Measurements from ENCODE around the gene KRTAP10-6. TPM values are rescaled to one million over a fixed set of nuclear protein-coding genes. Genes with fewer than 3 reads are reported as not detected.
"Not testable (repeated sequence)": the region's sequence is repeated elsewhere in the genome, so short reads cannot be mapped to it uniquely, and the experiment has no call there.

The KRTAP10-6 gene
- total RNA-seq, 2 donors from 2014 or later, result not detected

DNA sequence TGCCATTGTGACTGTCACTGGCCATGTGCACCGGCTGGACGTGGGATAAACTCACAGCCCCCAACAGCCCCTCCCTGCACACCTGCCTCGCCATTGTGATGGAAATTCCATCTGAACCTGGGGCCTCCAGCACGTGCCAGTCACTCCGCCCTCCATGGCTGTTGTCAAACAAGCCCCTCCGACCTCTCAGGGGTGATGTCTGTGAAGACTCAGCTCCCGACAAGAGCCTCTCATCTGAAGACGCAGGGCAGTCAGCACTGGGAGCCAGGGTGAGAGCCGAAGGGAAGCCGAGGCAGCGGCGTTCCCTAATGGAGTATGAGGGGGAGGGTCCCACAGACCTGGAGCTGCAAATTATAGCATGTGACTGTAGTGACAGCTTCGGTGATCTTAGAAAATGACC is 39.6 kb downstream of the KRTAP10-6 start:
- DNase-seq (no peak), ATAC-seq (no peak)
- intact Hi-C loops (cut with DNase I), result no loop called here
- H3K4me1 ChIP-seq, result no peaks in the 10 kb centered on the region
- no peaks in the 10 kb centered on the region for H3K9me3 ChIP-seq
- H3K27ac ChIP-seq, result no peak overlapping the region
- H3K36me3 ChIP-seq (replicated peaks in 1 of 2; ENCODE audit: insufficient read depth in 1 of 2, low read depth in 2 of 2), result no peaks in the 10 kb centered on the region
- peaks cover 0 to 2% of the 10 kb centered on the region in 2 donors for H3K27me3 ChIP-seq
- TF ChIP-seq, protein P1, sequence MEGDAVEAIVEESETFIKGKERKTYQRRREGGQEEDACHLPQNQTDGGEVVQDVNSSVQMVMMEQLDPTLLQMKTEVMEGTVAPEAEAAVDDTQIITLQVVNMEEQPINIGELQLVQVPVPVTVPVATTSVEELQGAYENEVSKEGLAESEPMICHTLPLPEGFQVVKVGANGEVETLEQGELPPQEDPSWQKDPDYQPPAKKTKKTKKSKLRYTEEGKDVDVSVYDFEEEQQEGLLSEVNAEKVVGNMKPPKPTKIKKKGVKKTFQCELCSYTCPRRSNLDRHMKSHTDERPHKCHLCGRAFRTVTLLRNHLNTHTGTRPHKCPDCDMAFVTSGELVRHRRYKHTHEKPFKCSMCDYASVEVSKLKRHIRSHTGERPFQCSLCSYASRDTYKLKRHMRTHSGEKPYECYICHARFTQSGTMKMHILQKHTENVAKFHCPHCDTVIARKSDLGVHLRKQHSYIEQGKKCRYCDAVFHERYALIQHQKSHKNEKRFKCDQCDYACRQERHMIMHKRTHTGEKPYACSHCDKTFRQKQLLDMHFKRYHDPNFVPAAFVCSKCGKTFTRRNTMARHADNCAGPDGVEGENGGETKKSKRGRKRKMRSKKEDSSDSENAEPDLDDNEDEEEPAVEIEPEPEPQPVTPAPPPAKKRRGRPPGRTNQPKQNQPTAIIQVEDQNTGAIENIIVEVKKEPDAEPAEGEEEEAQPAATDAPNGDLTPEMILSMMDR (IDR thresholded peaks at IDR 0.05), result no peak
- TF ChIP-seq POLR2A (IDR thresholded peaks at IDR 0.05), result no peak
- WGBS, 2 donors, result 62 to 65% methylated on average over 6 to 13 of the region's 13 CpGs
- no peak overlapping the region for H3K4me3 ChIP-seq

DNA sequence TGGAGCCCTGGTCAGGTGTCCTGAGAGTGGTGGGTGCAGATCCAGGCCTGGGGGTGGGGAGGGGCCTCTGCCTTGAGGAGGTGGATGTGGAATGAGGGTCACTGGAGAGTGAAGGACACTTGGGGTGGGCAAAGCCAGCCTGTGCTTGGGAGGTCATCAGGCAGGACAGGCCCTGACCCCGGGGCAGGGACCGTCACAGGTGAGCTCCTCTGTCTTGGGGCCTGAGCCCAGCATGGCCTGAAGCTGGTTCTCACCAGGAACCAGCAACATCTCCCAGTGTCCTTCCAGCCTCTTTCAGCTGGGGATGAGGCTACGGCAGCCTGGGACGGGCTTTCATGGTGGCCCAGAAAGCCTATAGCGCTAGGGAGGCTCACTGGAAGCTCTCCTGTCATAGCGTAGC is 40.2 kb downstream of the KRTAP10-6 start:
- no peak for ATAC-seq
- H3K36me3 ChIP-seq (replicated peaks in 1 of 2; ENCODE audit: insufficient read depth in 1 of 2, low read depth in 2 of 2), result no peaks in the 10 kb centered on the region
- H3K4me1 ChIP-seq, result no peaks in the 10 kb centered on the region
- WGBS, 2 donors, result 83% methylated on average over 6 of the region's 6 CpGs; no CpG with 5 or more reads in 1 of the 2 donors
- no peak overlapping the region for H3K4me3 ChIP-seq
- TF ChIP-seq, protein P1 (IDR thresholded peaks at IDR 0.05), result no peak
- TF ChIP-seq POLR2A (IDR thresholded peaks at IDR 0.05), result no peak
- intact Hi-C loops (cut with DNase I), result no loop called here
- no peak overlapping the region for H3K27ac ChIP-seq
- DNase-seq, result no peak
- H3K9me3 ChIP-seq, result no peaks in the 10 kb centered on the region
- peaks cover 0 to 3% of the 10 kb centered on the region in 2 donors for H3K27me3 ChIP-seq

DNA sequence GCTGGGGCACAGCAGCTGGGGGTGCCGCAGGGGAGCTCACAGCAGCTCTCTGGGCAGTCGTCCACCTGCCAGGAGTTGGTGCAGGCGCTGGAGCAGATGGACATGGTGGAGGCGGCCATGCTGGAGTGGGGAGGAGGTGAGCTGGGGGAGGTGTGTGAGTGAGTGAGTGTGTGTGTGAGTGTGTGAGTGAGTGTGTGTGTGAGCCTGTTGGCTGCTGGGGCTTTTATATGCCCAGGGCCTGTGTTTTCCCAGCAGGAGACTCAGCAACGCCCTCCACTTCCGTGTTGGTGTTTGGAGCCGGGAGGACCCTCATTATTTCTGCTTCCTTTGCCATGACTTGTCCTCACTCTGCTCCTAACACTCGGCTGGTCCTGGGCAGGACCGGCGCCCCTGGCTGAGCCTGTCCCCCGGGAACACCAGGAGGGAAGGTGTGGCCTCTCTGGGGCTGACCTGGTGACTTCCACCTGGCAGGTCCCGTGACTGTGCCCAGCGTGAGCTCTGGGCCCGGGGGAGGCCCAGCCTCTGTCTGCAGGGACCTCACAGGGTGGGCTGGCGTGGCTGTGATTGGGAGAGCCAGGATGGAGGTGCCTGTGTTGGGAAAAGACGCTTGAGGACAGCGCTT is 40.9 kb downstream of the KRTAP10-6 start, which contains the start of gene KRTAP10-2:
Gene KRTAP10-2, minus strand, starts transcription at position 166 of the 622 bp plus-strand sequence. Its CDS starts 47 bp downstream, at position 119.
- H3K36me3 ChIP-seq (replicated peaks in 1 of 2; ENCODE audit: insufficient read depth in 1 of 2, low read depth in 2 of 2), result no peaks in the 10 kb centered on the region
- no peaks in the 10 kb centered on the region for H3K4me1 ChIP-seq
- peaks cover 0 to 3% of the 10 kb centered on the region in 2 donors for H3K27me3 ChIP-seq
- no peak for DNase-seq
- H3K27ac ChIP-seq, result no peak within 1 kb of the TSS
- no peak for ATAC-seq
- intact Hi-C loops (cut with DNase I), result no loop called here
- TF ChIP-seq, protein P1 (IDR thresholded peaks at IDR 0.05), result no peak
- TF ChIP-seq POLR2A (IDR thresholded peaks at IDR 0.05), result no peak
- H3K9me3 ChIP-seq, result peaks cover 0 to 4% (median 0%) of the 10 kb centered on the region in 3 donors
- 44 to 46% methylated on average over 10 to 15 of the region's 17 CpGs for WGBS, 2 donors
- H3K4me3 ChIP-seq, result no peak within 1 kb of the TSS

DNA sequence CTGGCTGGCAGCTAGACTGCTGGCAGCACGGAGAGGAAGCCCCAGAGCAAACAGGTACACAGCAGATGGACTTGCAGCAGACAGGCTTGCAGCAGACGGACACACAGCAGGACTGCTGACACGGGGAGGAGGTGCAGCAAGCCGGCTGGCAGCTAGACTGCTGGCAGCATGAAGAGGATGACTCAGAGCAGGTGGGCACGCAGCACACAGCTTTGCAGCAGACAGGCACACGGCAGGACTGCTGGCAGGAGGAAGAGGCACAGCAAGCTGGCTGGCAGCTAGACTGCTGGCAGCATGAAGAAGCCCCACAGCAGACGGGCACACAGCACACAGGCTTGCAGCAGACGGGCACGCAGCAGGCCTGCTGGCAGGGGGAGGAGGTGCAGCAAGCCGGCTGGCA is 41.5 kb downstream of the KRTAP10-6 start:
- H3K4me3 ChIP-seq, result no peak overlapping the region
- H3K27me3 ChIP-seq, result peaks cover 0 to 3% of the 10 kb centered on the region in 2 donors
- H3K9me3 ChIP-seq, result peaks cover 0 to 5% (median 0%) of the 10 kb centered on the region in 3 donors
- ATAC-seq (no peak), DNase-seq (no peak)
- WGBS, 2 donors, result 47 to 50% methylated on average over 4 to 10 of the region's 10 CpGs
- H3K36me3 ChIP-seq (replicated peaks in 1 of 2; ENCODE audit: insufficient read depth in 1 of 2, low read depth in 2 of 2), result no peaks in the 10 kb centered on the region
- no peaks in the 10 kb centered on the region for H3K4me1 ChIP-seq
- no peak overlapping the region for H3K27ac ChIP-seq
- TF ChIP-seq, protein P1 (IDR thresholded peaks at IDR 0.05), result no peak
- no peak for TF ChIP-seq POLR2A (IDR thresholded peaks at IDR 0.05)
- intact Hi-C loops (cut with DNase I), result no loop called here

DNA sequence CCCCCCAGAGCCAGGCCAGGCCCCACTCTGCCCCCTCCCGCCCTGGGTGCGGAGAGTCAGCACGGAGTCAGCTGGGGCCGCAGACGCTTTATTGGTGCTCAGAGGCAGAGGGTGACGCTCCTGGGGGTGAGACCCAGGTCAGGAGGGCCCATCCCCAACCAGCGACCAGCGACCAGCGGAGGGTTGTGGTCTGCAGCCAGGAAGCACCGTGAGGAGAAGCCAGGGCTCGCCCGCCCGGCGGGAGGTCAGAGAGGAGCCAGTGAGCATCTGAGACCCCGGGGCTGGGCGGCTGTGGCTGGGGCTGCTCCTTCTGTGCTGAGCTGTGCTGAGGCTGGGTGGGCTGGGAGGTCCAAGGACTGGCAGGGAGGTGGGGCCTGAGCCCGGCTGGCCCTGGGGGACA is 42.0 kb downstream of the KRTAP10-6 start:
- H3K9me3 ChIP-seq; H3K27ac ChIP-seq; H3K27me3 ChIP-seq; DNase-seq; H3K36me3 ChIP-seq (replicated peaks in 1 of 2; ENCODE audit: insufficient read depth in 1 of 2, low read depth in 2 of 2); H3K4me1 ChIP-seq; H3K4me3 ChIP-seq; intact Hi-C loops (cut with DNase I); ATAC-seq: not testable (repeated sequence)
- 36 to 45% methylated on average over 3 to 14 of the region's 17 CpGs for WGBS, 2 donors

All from body of pancreas (tissue), 4 donors.